A673 (cell line): Measurements from ENCODE around the gene FKBP11. TPM values are rescaled to one million over a fixed set of nuclear protein-coding genes. Genes with fewer than 3 reads are reported as not detected.
"Not testable (repeated sequence)": the region's sequence is repeated elsewhere in the genome, so short reads cannot be mapped to it uniquely, and the experiment has no call there.

Experiments used
- BruUV-seq: library from RNA; stranded (reverse); fragments of 400-500 nt; replicated peaks from 2 replicates; lab custom pipeline; 2021; lab: Mats Ljungman, UMichigan
- CTCF ChIA-PET: fragments of 300-600 bp; sonication (Branson Sonifier 250); formaldehyde crosslinking; loops from one replicate; lab custom pipeline; 2022; ENCODE audit warnings: antibody characterized with exemption; lab: Charles Lee
- POLR2A ChIA-PET: fragments of 300-600 bp; sonication (Branson Sonifier 250); formaldehyde crosslinking; loops from one replicate; lab custom pipeline; 2022; ENCODE audit warnings: antibody characterized with exemption; ENCODE audit not compliant: low non-redundant PET; lab: Charles Lee
- DNase-seq: peaks from one replicate; pipeline ENCODE4 v3.0.0-alpha.2; 2015; ENCODE audit warnings: low spot score
- H3K27ac ChIP-seq: fragments of 200-600 bp; sonication (generic); 2 replicates; pipeline ENCODE4 v1.5.1; 2016; ENCODE audit warnings: mixed run types, low read depth, mild to moderate bottlenecking, mixed read lengths, antibody characterized with exemption, low read length; ENCODE audit not compliant: poor library complexity, severe bottlenecking
- H3K27me3 ChIP-seq: fragments of 200-600 bp; sonication (generic); replicated peaks from 2 replicates; pipeline ENCODE4 v1.6.1; 2017; ENCODE audit warnings: mixed run types, low read depth, mild to moderate bottlenecking, mixed read lengths, antibody characterized with exemption, low read length; ENCODE audit not compliant: insufficient read depth, poor library complexity
- H3K36me3 ChIP-seq: fragments of 200-600 bp; sonication (generic); 2 replicates; pipeline ENCODE4 v1.6.1; 2016; ENCODE audit warnings: mixed run types, mild to moderate bottlenecking, mixed read lengths, antibody characterized with exemption, low read length; ENCODE audit not compliant: insufficient read depth, poor library complexity, severe bottlenecking
- H3K4me1 ChIP-seq: fragments of 200-600 bp; sonication (generic); 2 replicates; pipeline ENCODE4 v1.6.1; 2017; ENCODE audit warnings: mixed run types, mild to moderate bottlenecking, mixed read lengths, antibody characterized with exemption, low read length; ENCODE audit not compliant: insufficient read depth, poor library complexity, severe bottlenecking
- H3K4me3 ChIP-seq: fragments of 200-600 bp; sonication (generic); 2 replicates; pipeline ENCODE4 v1.5.1; 2016; ENCODE audit warnings: low read depth, mixed run types, mild to moderate bottlenecking, mixed read lengths, low read length; ENCODE audit not compliant: poor library complexity, severe bottlenecking
- H3K9me3 ChIP-seq: fragments of 200-600 bp; sonication (generic); 2 replicates; pipeline ENCODE4 v1.6.1; 2016; ENCODE audit warnings: mixed run types, low read depth, mild to moderate bottlenecking, mixed read lengths, antibody characterized with exemption, low read length; ENCODE audit not compliant: poor library complexity, severe bottlenecking
- CTCF ChIP-seq: fragments of 300-800, 200-600 bp; sonication (generic); conservative IDR thresholded peaks from 2 replicates; pipeline ENCODE4 v1.5.1; 2017; ENCODE audit warnings: low read depth, mild to moderate bottlenecking, antibody characterized with exemption, low read length, moderate library complexity, mixed read lengths
- EZH2 ChIP-seq: fragments of 200-600 bp; sonication (generic); IDR thresholded peaks from 2 replicates; pipeline ENCODE4 v1.6.1; 2017; ENCODE audit warnings: borderline replicate concordance, low read depth, mild to moderate bottlenecking, mixed read lengths, antibody characterized with exemption, low read length; ENCODE audit not compliant: poor library complexity, severe bottlenecking
- intact Hi-C: fragments of 100-400 bp; cut with micrococcal nuclease; formaldehyde crosslinking; loops from one replicate; pipeline ENCODE4 v1.10.0; 2022; ENCODE audit not compliant: unreplicated experiment
- total RNA-seq: library from RNA; stranded (reverse); gene quantifications from 2 replicates; pipeline ENCODE4 v1.2.3, GENCODE V29; 2021

The FKBP11 gene
- total RNA-seq, 1 experiment from 2014 or later: 32.5 TPM

GRCh38 chr12:48875944-48876515 lies 49.3 kb downstream of the FKBP11 start:
- H3K36me3 ChIP-seq: no peaks in the 10 kb centered on the region
- no peak overlapping the region for H3K4me3 ChIP-seq
- intact Hi-C loops: no loop called here
- no peak for TF ChIP-seq CTCF
- no peak for TF ChIP-seq EZH2
- POLR2A ChIA-PET: no interaction called here
- no peaks in the 10 kb centered on the region for H3K4me1 ChIP-seq
- H3K27me3 ChIP-seq: no peaks in the 10 kb centered on the region
- CTCF ChIA-PET: no interaction called here
- no peaks in the 10 kb centered on the region for H3K9me3 ChIP-seq
- no peak for DNase-seq
- no TSS peak for BruUV-seq
- no peak overlapping the region for H3K27ac ChIP-seq

- CTCF ChIA-PET, POLR2A ChIA-PET, BruUV-seq, H3K27me3 ChIP-seq, H3K4me3 ChIP-seq, H3K9me3 ChIP-seq, intact Hi-C loops, H3K27ac ChIP-seq, H3K36me3 ChIP-seq, H3K4me1 ChIP-seq, DNase-seq: not testable (repeated sequence)
Measured at GRCh38 chr12:48873534-48873933, 51.8 kb downstream of the FKBP11 start.

GRCh38 chr12:48873096-48873495 lies 52.2 kb downstream of the FKBP11 start:
- H3K9me3 ChIP-seq: no peaks in the 10 kb centered on the region
- CTCF ChIA-PET: no interaction called here

More at GRCh38 chr12:48873096-48873495, 52.2 kb downstream of the FKBP11 start:
- no peak for DNase-seq
- POLR2A ChIA-PET: no interaction called here
- H3K4me1 ChIP-seq: no peaks in the 10 kb centered on the region
- H3K27ac ChIP-seq: no peak overlapping the region
- BruUV-seq: no TSS peak
- no peak for TF ChIP-seq CTCF
- no peak for TF ChIP-seq EZH2
- H3K27me3 ChIP-seq: no peaks in the 10 kb centered on the region
- no peak overlapping the region for H3K4me3 ChIP-seq
- intact Hi-C loops: no loop called here
- H3K36me3 ChIP-seq: no peaks in the 10 kb centered on the region

Other genes with a start within 250 kb of the FKBP11 start
- gene KANSL2, start 243.3 kb downstream of the FKBP11 start, total RNA-seq: 46.9 and 51.4 TPM in 2 replicates
- 51.0 and 51.8 TPM in 2 replicates for gene CCNT1, start 208.8 kb downstream of the FKBP11 start, total RNA-seq
- gene ADCY6, start 136.4 kb downstream of the FKBP11 start, total RNA-seq: 6.8 and 12.8 TPM in 2 replicates
- gene CACNB3, start 107.0 kb downstream of the FKBP11 start, total RNA-seq: 23.8 and 32.4 TPM in 2 replicates
- 111 and 135 TPM in 2 replicates for gene DDX23, start 73.3 kb downstream of the FKBP11 start, total RNA-seq
- gene RND1, start 59.6 kb downstream of the FKBP11 start, total RNA-seq: 2.0 and 2.7 TPM in 2 replicates
- gene ARF3, start 32.0 kb upstream of the FKBP11 start, total RNA-seq: 183 and 196 TPM in 2 replicates
- 0.17 and 0.50 TPM in 2 replicates for gene WNT10B, start 46.2 kb upstream of the FKBP11 start, total RNA-seq
- gene WNT1, start 52.8 kb upstream of the FKBP11 start, total RNA-seq: not detected in 2 replicates
- 2.7 and 2.9 TPM in 2 replicates for gene DDN, start 73.9 kb upstream of the FKBP11 start, total RNA-seq
- gene PRKAG1, start 93.3 kb upstream of the FKBP11 start, total RNA-seq: 50.7 and 59.6 TPM in 2 replicates
- gene KMT2D, start 135.3 kb upstream of the FKBP11 start, total RNA-seq: 121 and 138 TPM in 2 replicates
- 1.3 and 1.6 TPM in 2 replicates for gene RHEBL1, start 144.5 kb upstream of the FKBP11 start, total RNA-seq
- gene DHH, start 169.3 kb upstream of the FKBP11 start, total RNA-seq: 0.22 and 0.39 TPM in 2 replicates
- 47.2 and 55.7 TPM in 2 replicates for gene LMBR1L, start 185.4 kb upstream of the FKBP11 start, total RNA-seq
- 3,473 and 3,645 TPM in 2 replicates for gene TUBA1B, start 205.9 kb upstream of the FKBP11 start, total RNA-seq